GM12873 (cell line): ENCODE results near the gene ZNF536.

Experiments
- TF ChIP-seq, protein P1 (sequence below): IDR thresholded peaks from 2 replicates; pipeline ENCODE4 v1.5.1; 2012; ENCODE audit warnings: low read depth, mild to moderate bottlenecking, moderate library complexity, low read length, control low read depth; ENCODE audit not compliant: insufficient read depth; ENCODE audit errors: missing control alignments

ZNF536 gene

DNA sequence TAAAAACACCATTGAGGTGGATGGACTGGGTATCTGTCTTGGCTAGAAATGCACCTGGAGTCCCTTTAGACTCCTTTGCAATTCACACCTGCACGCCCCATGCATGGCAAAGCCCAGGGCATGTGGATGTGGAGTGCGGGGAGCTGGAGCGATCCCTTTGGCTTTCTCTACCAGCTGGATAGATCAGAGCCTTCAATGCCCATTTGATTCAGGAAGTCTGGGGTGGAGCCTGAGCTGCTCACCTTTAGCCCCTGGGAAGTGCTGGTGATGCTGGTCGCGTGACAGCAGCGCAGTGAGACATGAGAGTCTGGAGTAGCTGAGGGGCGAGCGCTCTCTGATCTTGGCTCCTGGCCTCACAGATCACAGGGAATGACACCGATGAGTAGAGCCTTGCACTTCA lies 4.8 kb upstream of the ZNF536 start:
- TF ChIP-seq, protein P1, sequence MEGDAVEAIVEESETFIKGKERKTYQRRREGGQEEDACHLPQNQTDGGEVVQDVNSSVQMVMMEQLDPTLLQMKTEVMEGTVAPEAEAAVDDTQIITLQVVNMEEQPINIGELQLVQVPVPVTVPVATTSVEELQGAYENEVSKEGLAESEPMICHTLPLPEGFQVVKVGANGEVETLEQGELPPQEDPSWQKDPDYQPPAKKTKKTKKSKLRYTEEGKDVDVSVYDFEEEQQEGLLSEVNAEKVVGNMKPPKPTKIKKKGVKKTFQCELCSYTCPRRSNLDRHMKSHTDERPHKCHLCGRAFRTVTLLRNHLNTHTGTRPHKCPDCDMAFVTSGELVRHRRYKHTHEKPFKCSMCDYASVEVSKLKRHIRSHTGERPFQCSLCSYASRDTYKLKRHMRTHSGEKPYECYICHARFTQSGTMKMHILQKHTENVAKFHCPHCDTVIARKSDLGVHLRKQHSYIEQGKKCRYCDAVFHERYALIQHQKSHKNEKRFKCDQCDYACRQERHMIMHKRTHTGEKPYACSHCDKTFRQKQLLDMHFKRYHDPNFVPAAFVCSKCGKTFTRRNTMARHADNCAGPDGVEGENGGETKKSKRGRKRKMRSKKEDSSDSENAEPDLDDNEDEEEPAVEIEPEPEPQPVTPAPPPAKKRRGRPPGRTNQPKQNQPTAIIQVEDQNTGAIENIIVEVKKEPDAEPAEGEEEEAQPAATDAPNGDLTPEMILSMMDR, result no peak

DNA sequence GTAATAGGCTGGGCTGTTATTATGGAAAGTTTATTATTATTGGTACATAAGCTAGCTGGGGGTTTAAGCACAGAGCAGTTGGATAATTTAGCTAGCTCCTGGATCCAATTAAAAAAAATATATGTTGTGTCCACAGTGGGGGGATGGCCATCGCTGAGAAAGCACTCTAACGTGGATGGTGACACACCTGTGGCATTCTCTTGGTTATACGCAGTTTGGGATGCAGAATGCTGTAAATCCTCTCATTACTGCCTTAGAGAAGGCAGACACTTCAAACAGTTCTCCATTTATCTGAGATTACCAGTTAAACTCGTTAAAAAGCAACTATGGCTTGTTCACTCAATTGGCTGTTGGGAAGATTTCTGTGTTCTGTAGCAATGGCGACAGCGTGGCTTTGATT lies 2.4 kb upstream of the ZNF536 start:
- TF ChIP-seq, protein P1, result no peak

DNA sequence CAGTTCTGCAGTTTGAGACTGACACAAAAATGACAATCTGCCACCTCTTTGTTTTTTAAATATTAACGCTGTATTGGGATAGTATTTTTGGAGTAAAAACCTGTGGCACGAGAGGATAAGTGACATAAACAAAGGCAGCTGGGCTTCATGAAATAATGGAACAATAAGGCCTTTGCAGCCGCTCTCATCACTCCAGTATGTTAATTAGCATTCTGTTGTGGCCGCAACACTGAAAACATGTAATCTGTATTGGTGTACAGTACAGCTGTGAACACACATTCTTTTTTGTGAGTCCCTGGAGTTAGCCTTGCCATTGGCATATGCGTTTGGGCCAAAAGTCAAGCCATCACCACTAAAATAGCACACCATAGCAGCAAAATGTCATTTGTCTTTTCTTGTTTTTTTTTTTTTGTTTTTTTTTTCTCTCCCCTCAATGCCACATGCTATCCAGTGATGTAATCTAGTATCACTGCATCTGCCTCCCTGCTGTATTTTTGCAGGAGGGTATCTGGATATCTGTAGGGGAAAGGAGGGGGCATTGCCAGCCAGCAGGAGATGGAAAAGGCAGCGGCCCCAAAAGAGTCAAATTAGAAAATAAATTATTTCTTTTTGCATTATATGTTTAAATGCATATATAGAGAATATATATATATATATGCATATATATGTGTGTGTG lies 885 bp upstream of the ZNF536 start:
- TF ChIP-seq, protein P1, result no peak

DNA sequence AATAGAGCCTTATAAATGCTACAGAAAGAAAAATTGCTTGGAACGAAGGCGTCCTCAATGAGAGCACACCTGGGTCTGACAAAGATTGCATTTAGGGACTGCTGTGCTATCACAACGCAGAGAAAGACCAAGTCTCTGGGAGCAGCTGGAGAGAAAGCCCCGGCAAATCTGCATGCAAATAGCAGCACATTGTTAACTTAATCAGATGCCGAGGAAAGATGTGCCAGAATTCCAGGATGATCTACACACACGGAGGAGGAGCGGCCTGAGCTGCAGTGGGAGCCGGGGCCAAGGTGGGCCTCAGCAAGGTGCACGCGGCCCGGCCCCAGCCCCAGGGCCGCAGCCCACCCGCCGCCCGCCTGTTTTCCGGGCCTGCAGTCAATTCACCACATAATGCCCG lies 1.4 kb downstream of the ZNF536 start:
- TF ChIP-seq, protein P1, result no peak

DNA sequence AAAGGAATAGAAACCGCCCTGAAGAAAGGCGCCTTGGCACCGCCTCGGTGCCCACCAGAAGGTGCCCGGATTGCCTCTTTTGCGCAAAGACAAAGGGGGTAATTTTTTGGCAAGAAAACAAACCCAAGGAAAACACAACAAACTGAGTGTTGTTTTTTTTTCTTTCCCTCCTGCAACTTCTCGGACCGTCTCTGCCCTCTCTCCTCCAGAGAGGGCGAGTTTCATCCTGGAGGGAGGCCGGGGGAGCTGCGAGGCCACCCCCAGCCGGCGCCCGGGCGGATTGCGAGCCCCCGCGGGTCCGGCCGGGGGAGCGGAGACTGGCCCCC lies 2.3 kb downstream of the ZNF536 start:
- TF ChIP-seq, protein P1, result no peak

DNA sequence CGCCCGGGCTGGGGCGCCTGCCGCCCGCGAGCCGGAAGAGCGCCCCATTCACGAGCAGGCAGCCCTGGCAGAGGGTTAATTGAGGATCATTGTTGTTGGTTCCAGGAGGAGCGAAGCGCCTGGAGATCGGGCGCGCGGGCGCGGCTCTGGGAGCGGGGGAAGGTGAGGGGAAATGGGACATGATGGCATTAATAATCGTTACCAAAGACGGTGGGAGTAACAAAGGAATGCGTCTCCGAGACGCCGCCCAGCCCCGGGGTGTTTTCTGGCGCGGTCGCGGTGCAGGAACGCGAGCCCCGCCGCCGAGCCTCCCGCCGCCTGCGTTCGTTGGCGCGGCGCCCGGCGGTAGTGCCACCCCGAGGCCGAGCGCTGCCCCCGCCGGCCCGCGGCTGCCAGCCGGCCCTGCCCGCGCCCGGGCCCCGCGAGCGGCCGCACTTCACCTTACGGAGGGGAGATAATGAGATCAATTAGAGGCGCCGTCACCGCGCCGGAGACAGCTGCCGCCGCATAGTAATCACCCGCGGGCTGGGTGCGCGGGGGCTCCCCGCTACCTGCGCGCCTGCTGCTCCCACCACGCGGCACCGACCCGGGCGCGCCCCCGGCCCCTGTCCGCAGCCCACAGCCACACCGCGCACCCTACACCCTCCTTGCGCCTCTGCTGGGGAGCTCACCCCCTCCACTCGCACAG lies 2.8 kb downstream of the ZNF536 start:
- TF ChIP-seq, protein P1, result no peak

DNA sequence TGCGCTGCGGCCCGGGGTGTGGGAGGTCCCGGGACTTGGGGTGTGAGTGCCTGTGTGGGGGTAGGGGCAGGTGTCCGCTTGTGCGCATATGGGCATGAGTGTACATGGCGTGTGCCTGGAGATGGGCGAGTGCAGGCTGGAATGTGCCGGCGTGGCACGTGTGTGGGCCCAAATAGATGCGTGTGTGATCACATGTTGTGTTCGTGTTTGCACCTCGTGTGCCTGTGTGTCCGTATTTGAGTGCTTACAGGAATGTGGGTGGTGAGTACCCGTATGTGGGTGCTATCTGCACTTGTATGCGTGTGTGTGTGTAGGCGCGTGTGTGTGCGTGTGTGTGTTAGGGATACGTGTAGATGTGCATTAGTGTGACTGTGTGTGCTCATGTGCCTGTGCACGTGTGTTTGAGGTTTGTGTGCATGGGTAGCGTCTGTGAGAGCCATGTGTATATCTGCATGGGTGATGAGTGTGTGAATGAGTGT lies 3.4 kb downstream of the ZNF536 start:
- TF ChIP-seq, protein P1, result no peak
